Embryonic facial prominence (tissue), 1 donor: ENCODE results near the gene RAB10.
"Not testable (repeated sequence)": the region's sequence is repeated elsewhere in the genome, so short reads cannot be mapped to it uniquely, and the experiment has no call there.

Experiments used
- DNase-seq: peaks from one replicate; pipeline ENCODE4 v3.0.0-alpha.2; 2016; ENCODE audit errors: extremely low spot score

RAB10 gene

DNA sequence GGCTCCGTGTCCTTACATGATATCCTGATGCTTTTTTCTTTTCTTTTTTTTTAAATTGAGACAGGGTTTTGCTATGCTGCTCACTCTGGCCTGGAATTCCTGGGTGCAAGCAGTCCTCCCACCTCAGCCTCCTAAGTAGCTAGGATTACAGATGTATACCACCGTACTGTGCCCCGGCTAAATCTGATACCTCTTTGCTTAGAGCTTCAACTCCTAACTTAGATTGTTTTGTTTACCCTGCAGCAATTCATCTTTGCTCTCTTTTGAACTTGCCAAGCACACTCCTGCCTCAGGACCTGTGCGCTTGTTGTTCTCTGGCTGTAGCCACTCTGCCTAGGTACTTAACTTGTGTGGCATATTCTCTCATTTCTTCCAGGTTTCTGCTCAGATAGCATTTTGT, 24.5 kb downstream of the RAB10 start:
- no peak for DNase-seq

DNA sequence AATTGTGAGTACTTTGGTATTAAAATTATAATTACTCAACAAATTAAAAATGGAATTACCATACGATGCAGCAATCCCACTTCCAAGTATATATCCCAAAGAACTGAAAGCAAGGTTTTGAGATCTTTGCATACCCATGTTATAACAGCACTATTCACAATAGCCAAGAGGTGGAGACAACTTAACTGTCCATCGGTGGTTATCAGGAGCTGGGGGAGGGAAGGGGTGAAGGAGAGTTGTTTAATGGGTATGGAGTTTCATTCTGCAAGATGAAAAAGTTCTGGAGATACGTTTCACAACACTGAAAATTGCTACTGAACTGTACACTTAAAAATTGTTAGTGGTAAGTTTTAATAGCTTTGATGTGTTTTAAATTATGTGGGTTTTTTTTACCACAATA, 25.7 kb downstream of the RAB10 start:
- no peak for DNase-seq

DNA sequence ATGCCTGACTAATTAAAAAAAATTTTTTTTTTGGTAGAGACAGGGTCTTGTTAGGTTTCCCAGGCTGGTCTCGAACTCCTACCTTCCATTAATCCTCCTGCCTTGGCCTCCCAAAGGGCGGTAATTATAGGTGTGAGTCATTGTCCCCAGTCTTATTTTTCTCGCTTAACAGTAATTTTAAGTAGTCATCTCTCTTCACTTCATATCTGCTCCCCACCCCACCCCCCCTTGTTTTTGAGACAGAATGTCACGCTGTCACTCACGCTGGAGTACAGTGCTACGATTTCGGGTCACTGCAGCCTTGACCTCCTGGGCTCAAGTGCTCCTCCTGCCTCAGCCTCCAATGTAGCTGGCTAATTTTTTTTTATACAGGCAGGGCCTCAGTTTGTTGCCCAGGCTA, 27.7 kb downstream of the RAB10 start:
- DNase-seq, result no peak

DNA sequence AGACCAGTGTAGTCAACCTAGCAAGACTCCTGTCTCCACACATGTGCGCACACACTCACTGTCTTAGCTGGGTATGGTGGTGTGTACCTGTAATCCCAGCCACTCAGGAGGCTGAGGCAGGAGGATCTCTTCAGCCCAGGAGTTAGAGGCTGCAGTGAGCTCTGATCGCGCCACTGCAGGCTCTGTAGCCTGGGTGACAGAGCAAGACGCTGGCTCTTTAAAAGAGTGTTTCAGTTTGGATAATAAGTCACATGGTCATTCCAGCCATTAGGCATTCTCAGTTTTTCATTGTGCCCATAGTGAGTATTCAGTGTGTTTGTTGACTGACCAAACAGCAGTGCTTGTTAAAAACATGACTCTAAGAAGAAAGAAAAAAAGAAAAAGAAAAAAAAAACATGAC, 31.0 kb downstream of the RAB10 start:
- no peak for DNase-seq

DNA sequence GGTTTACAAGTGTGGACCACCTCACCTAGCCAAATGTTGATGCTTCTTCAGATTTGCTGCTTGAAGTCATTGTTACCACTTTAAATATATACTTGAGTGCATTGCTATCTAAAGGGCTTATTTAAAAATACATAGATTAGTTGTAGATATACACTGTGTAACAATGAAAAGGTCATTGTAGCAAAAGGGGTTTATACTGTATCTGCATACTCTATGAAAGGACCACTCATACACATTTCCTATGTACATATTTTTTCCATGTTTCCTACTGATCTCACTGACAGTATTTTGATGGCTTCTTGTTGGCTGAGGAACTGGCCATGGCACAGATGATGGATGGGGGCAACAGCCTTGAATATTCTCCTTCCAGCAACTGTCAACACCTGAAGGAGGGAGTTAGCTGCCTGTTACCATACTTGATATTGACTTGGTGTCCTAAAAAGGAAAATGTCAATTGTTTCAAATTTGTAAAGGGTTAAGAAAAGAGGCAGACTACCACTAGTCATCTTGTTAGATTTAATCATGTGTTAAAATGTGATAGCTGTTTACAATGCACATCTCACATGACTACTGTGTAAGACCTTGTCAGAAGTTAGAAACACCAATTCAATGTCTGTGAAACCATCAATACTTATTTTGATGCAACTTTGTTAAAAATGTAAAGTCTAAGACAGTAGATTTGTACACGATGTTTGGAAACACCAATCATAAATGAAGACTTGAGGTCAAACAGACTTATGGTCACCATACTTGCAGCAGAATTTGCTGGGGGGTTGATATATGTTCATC, 33.5 kb downstream of the RAB10 start:
- no peak for DNase-seq

DNA sequence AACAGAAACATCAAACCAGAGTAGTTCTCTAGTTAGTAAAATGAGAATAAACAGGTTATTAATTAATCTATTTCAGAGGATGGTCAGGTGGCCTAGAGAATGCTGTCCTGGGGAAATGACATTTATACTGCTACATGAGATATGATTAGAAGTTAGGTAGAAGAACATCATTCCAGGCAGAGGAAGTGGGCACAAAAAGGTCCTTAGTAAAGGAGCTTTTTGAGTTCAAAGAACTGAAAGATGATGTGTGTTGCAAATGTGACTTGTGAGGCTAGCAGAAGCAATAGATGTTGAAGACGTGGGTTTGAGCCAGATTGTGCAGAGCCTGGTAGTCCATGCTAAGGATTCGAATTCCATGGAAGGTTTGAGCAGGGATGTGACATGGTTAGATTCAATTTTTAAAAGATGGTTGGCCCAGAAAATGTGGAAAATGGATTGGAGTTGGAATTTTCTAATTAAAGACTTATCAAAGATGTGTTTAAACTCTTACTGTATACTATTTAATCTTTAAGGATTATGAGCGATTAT, 34.2 kb downstream of the RAB10 start:
- DNase-seq, result no peak

DNA sequence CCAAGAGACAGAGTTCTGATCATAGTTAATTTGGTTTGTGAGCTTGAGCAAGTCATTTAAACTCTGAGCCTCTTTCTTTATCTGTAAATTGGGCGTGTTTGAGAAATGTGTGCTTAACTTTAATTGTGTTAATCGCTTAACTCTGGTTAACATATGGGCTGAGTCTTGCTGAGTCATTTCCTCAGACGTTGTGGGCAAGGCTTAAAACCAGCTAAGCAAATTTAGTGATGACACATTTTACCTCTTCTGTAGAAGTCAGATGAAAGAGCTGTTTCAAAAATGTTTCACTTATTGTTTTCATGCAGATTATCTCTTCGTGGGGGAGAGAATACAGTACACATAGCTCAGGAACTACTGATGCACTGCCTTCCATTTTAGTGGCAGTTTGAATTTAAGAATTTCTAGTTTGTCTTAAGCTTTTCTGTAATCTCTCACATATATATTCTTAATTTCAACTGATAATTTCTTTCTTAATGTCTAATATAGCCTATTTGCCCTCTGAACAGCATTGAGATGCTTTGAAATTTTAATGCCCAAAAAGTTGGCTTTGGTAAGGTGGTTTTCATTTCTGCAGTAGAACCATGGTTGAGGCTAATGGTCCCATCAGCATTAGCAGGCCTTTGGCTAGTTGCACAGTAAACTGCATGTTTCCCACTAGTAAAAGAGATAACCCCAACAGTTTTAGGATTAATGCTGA, 34.9 kb downstream of the RAB10 start:
- DNase-seq, result no peak

DNA sequence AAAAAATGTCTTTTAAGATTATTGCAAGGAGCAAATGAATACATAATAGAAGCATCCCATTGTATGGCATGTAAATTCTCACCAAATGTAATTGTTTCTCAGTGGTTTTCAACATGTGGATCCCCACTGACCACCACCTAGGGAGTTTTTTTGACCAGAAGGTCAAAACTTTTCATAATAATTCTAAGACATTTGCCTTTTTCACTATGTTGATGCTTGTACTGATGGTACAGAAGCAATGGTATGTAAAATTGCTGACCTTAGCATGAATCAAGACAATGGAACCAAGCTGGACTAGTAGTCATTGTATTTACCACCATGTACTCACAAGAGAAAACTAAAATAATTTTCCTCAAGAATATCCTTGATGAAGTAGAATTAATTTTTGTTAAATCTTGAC, 36.8 kb downstream of the RAB10 start:
- no peak for DNase-seq

DNA sequence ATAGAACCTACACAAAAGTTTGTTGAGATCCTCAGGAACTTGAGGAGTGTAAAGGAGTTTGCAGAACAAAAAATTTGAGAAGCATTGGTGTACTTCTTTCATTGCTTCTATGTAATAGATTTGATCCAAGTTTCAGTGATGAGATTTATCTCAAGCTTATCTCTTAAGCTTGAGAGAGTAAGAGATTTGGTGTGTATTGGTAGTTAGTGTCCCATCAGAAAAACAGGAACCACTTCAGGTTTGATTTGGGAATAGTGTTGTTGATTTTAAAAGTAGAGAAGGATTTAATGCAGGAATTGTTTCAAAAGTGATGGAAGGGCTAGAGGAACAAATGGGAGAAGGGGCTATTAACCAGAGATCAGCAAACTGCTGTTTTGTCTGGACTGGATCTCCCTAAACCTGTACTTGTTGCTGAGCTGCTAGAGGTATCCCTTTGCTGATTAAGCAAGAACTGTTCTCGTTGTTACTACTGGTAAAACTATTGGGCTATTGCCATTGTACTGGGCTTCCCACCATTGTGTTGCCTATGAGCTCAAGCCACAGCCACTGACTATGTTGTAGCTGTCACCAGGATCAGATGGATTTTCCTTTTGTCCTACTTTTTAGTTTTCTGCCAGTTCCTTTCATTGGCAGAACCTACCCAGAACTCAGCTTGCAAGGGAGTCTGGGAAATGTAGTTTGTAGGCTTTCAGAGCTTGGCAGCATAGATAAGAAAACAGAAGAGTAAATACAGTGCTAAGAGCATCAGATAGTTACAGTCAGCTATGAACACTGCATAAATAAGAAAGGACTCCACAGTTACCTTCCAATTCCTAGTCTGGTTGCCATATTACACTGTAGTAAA, 39.3 kb downstream of the RAB10 start:
- no peak for DNase-seq

DNA sequence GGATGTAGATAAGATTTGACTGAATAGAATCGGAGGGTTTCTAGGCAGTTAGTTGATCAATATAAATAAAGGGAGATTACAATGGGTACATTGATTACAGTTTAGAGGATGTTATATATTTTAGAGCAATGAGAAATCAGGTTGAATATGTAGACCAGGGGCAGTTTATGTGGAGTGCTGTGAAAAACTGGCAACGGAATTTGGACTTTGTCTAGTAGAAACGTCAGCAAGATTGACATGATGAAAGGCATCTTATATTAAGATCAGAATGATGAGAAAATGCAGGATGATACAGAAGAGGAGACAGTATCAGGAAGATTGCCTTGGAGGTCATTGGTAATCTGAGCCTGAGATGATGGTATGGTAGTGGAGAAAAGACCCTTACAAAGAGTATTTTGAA, 39.9 kb downstream of the RAB10 start:
- no peak for DNase-seq

DNA sequence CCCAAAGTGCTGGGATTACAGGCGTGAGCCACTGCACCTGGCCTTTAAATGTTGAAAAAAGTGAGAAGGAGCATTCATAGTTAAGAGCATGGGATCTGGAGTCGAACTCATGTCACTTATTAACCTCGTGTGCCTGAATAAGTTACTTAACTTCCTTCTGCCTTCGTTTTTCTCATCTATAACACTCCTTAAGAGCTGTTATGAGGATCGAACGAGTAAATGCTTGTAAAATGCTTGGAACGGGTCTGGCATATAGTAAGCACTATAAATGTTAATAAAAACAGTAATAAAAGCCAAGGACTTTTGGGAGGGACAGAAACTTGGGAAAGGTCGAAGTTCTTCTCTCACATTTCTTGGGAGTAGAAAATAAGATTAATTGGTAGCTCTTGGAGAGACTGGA, 40.8 kb downstream of the RAB10 start:
- DNase-seq, result no peak

DNA sequence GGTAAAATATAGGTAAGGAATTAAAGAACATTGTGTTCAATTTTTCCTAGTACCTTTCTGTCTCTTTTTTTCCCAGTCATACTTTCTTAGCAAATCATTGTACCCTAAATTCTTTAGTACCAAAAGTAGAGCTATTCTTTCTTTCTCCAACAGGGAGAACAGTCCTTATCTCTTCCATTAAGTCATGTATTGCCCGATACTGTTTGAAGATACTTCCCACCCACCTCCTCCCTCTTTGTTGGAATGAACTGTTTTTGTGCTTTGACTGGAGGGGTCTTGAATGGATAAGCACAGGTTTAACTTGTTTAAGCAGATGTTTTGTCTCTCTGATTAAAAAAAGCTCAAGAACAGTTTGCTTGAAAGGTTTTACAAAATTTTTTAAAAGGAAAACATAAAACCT, 41.3 kb downstream of the RAB10 start:
- DNase-seq, result no peak

DNA sequence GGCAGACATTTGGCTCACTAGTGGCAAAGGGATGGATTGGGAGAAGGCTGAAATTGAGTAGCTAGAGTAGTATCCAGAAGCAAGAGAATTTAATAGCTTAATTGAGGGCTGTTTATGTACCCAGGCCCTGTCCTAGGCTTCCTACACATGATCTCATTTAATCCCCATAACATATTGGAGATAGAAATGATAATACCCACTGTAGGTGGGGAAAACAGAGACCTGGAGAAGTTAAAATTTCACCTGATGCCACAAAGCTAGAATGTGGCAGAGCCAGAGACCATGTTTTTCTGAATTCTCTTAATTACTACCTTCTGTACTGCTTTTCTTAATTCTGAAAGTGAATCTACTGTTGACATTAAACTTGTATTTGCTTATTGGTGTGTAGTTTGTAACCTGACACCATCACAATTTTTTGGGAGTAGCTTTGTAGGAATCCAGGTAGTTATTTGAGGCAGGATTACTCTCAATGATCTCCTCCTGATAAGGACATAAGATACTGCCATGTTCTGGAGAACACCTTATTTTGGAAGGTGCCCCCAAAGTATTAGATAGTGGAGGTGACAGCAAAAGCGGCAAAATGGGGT, 42.2 kb downstream of the RAB10 start:
- no peak for DNase-seq

DNA sequence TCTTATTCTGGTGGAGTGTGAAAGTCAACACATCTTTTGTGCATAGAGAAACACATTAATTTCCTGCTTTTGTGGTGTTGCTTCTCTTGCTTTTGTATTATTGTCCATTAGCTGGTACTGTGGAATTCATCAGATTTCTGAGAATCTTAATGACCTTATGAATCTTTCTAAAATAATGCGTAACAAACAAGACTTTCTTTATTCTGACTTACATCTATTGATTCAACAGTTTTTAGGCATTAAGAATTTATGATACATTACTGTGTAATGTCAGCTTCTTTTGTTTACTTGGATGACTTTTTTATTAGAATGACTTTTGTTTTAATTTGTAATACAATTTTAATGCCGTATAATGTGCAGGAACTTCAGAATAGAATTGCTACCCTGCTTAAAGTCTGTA, 43.4 kb downstream of the RAB10 start:
- no peak for DNase-seq

DNA sequence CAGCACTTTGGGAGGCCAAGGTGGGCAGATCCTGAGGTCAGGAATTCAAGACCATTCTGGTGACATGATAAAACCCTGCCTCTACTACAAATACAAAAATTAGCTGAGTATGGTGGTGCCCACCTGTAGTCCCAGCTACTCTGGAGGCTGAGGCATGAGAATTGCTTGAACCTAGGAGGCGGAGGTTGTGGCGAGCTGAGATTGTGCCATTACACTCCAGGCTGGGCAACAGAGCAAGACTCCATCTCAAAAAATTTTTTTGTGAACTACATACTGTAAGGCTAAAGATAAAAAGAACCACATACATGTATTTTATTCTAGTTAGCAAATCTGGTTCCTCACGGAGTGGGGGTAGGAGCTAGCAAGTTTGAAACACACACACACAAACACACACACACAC, 45.1 kb downstream of the RAB10 start:
- DNase-seq, result no peak

DNA sequence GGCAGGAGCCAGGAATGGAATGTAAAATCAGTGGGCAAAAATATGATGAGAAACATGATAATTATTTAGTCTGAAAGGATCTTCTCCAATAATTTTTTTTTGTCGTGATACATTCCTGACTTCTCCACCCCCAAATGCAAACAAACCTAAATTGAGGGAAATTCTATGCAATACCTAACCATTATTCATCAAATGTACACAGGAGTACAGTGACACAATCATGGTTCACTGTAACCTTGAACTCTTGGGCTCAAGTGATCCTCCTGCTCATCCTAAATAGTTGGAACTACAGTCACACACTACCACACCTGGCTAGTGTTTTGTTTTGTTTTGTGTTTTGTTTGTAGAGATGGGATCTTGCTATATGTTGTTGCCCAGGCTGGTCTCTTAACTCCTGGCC, 46.5 kb downstream of the RAB10 start:
- no peak for DNase-seq

DNA sequence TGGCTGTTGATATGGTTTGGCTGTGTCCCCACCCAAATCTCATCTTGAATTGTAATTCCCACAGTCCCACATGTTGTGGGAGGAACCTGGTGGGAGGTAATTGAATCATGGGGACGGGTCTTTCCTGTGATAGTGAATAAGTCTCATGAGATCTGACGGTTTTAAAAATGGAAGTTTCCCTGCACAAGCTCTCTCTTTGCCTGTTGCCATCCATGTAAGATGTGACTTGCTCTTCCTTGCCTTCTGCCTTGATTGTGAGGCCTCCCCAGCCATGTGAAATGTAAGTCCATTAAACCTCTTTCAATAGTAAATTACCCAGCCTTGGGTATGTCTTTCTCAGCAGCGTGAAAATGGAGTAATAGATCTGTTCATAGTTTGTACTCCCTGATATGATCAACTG, 47.0 kb downstream of the RAB10 start:
- not testable (repeated sequence) for DNase-seq

DNA sequence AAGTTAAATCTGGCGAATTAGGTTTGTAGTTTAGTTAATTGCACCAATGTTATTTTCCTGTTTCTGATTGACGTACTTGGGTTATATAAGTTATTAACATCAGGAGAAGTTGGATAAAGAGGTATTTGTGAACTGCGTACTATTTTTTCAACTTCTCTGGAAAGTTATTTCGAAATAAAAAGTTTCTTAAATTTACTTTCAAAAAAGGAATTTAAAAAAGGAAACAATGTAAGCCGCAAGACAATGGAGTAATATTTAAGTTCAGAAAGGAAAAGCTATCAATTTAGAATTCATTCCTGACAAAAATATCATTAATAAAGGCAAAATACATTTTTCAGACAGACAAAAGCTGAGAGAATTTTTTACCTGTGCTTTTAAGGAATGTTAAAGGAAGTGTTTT, 47.7 kb downstream of the RAB10 start:
- no peak for DNase-seq

DNA sequence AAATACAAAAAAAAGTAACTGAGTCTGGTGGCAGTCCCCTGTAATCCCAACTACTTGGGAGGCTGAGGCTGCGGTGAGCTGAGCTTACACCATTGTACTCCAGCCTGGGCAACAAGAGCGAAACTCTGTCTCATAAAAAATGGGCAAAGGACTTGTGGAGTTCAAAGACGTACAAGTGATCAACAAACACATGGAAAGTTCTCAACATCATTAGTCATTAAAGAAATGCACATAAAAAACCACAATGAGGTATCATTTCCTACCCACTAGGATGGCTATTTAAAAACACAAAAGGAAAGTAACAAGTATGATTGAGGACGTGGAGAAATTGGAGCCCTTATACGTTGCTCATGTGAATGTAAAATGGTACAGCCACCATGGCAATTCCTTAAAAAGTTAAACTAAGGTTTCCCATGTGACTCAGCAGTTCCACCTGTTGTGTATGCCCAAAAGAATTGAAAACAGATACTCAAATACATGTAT, 52.3 kb downstream of the RAB10 start:
- no peak for DNase-seq

DNA sequence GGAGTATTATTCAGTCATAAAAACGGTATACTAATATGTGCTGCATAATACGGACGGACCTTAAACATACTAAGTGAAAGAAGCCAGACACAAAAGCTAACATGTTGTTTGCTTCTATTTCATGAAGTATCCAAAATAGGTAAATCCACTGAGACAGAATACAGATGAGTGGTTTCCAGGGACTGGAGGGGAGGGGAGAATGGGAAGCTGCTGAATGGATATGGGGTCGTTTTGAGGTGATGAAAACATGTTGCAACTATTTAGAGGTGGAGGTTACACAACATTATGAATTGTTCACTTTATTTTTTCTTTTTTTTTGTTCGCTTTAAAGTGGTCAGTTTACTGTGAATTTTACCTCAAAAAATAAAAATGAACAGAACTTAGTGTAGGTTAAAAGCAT, 52.9 kb downstream of the RAB10 start:
- DNase-seq, result no peak

DNA sequence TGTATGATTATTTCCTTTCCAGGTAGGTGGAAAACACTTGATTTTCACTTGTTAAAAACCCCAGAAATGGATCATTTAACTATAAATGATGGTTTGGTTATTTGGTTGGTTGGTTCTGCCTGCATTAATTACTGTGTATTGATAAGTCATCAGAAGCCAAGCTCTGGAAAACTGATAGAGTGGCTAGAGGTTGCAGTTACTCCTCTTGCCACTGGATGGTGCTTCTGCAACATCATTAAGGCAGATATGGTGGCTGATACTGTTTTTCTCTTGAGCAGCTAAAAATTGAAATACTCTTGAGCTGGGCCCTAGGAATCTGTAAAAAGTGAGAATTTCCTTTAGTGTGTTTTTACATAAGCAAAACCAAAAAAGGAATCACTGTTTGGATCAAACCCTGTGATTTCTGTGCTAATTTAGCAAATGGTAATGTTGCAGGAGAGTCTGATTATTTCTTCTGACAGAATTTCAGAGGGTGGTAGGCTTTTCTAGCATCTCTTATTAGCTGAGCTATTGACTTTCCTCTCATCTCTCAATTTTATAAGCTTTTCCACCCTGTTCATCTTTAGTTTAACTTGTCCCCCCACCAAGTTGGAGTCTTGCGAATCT, 54.3 kb downstream of the RAB10 start:
- no peak for DNase-seq
